IMR-90 (cell line): ENCODE measurements around the gene GMNN. TPM values are rescaled to one million over a fixed set of nuclear protein-coding genes. Genes with fewer than 3 reads are reported as not detected.

Source experiments
- ATAC-seq: fragments of 200-7000 bp; cut with Tn5 transposase; 2 replicates; pipeline ENCODE4 v1.9.1; 2020; ENCODE audit warnings: low read depth, mild to moderate bottlenecking, moderate library complexity
- BruUV-seq: library from RNA; stranded (reverse); fragments of 400-500 nt; replicated peaks from 2 replicates; lab custom pipeline; 2021; lab: Mats Ljungman, UMichigan
- CTCF ChIA-PET: fragments of 300-600 bp; formaldehyde crosslinking; extraction: SDS; loops from one replicate; lab custom pipeline; 2021; ENCODE audit warnings: antibody characterized with exemption; lab: Yijun Ruan, JAX
- POLR2A ChIA-PET: fragments of 300-600 bp; sonication (Branson Sonifier 250); formaldehyde crosslinking; loops from one replicate; lab custom pipeline; 2022; ENCODE audit warnings: antibody characterized with exemption; ENCODE audit not compliant: unreplicated experiment; lab: Charles Lee
- DNase-seq: peaks from one replicate; pipeline ENCODE4 v3.0.0; 2013
- H2AFZ ChIP-seq: replicated peaks from 2 replicates; pipeline ENCODE3; 2013; ENCODE audit warnings: low read length, mild to moderate bottlenecking; ENCODE audit not compliant: poor library complexity
- H2AK5ac ChIP-seq: 2 replicates; pipeline ENCODE4 v1.6.1; 2013; ENCODE audit warnings: low read depth, low read length, inconsistent platforms
- H2AK9ac ChIP-seq: replicated peaks from 2 replicates; pipeline ENCODE3; 2013; ENCODE audit warnings: mild to moderate bottlenecking, low read depth, low read length, moderate library complexity; ENCODE audit not compliant: poor library complexity
- H2BK120ac ChIP-seq: 2 replicates; pipeline ENCODE4 v1.6.1; 2013; ENCODE audit warnings: low read depth, low read length, inconsistent platforms
- H2BK15ac ChIP-seq: 3 replicates; pipeline ENCODE4 v1.6.1; 2013; ENCODE audit warnings: low read depth, low read length, inconsistent platforms
- H2BK20ac ChIP-seq: 2 replicates; pipeline ENCODE4 v1.6.1; 2013; ENCODE audit warnings: low read depth, mild to moderate bottlenecking, inconsistent platforms, low read length, moderate library complexity
- H2BK5ac ChIP-seq: 2 replicates; pipeline ENCODE4 v1.6.1; 2013; ENCODE audit warnings: mild to moderate bottlenecking, low read depth, low read length, inconsistent platforms; ENCODE audit not compliant: poor library complexity, severe bottlenecking
- H3K14ac ChIP-seq: replicated peaks from 2 replicates; pipeline ENCODE4 v1.6.1; 2013; ENCODE audit warnings: low read depth, low read length, inconsistent platforms
- H3K18ac ChIP-seq: 2 replicates; pipeline ENCODE4 v1.6.1; 2013; ENCODE audit warnings: low read depth, low read length, control low read depth
- H3K23ac ChIP-seq: 2 replicates; pipeline ENCODE4 v1.6.1; 2013; ENCODE audit warnings: low read depth, low read length, inconsistent platforms
- H3K27ac ChIP-seq: 2 replicates; pipeline ENCODE4 v1.5.1; 2013; ENCODE audit warnings: mild to moderate bottlenecking, control low read depth, low read length; ENCODE audit not compliant: insufficient read depth
- H3K27me3 ChIP-seq: 2 replicates; pipeline ENCODE4 v1.6.1; 2013; ENCODE audit warnings: low read length; ENCODE audit not compliant: control insufficient read depth, insufficient read depth
- H3K36me3 ChIP-seq: 2 replicates; pipeline ENCODE4 v1.6.1; 2013; ENCODE audit warnings: low read length, mixed read lengths; ENCODE audit not compliant: control insufficient read depth, insufficient read depth
- H3K4ac ChIP-seq: 2 replicates; pipeline ENCODE4 v1.6.1; 2013; ENCODE audit warnings: low read depth, low read length, inconsistent platforms
- H3K4me1 ChIP-seq: 2 replicates; pipeline ENCODE4 v1.6.1; 2013; ENCODE audit warnings: low read length, mixed read lengths; ENCODE audit not compliant: control insufficient read depth, insufficient read depth
- H3K4me2 ChIP-seq: 2 replicates; pipeline ENCODE4 v1.6.1; 2013; ENCODE audit warnings: low read depth, mild to moderate bottlenecking, control low read depth, low read length, moderate library complexity
- H3K4me3 ChIP-seq: 2 replicates; pipeline ENCODE4 v1.5.1; 2013; ENCODE audit warnings: low read depth, mild to moderate bottlenecking, control low read depth, low read length, moderate library complexity; ENCODE audit not compliant: insufficient read depth
- H3K56ac ChIP-seq: 2 replicates; pipeline ENCODE4 v1.6.1; 2013; ENCODE audit warnings: low read length, inconsistent platforms; ENCODE audit not compliant: insufficient read depth; ENCODE audit errors: extremely low read depth
- H3K79me1 ChIP-seq, 2 experiments: 2 replicates each; pipeline ENCODE4 v1.6.1; 2013; ENCODE audit warnings: low read length in 2 of 2, inconsistent platforms in 1 of 2, low read depth in 1 of 2
- H3K9ac ChIP-seq: 2 replicates; pipeline ENCODE4 v1.6.1; 2013; ENCODE audit warnings: low read depth, low read length, control low read depth
- H3K9me1 ChIP-seq: 2 replicates; pipeline ENCODE4 v1.6.1; 2013; ENCODE audit warnings: low read length, inconsistent platforms; ENCODE audit not compliant: insufficient read depth
- H3K9me3 ChIP-seq: 2 replicates; pipeline ENCODE4 v1.6.1; 2013; ENCODE audit warnings: low read length; ENCODE audit not compliant: control insufficient read depth, insufficient read depth
- H4K20me1 ChIP-seq: 2 replicates; pipeline ENCODE4 v1.6.1; 2013; ENCODE audit warnings: low read length, inconsistent platforms; ENCODE audit not compliant: insufficient read depth
- H4K5ac ChIP-seq: 2 replicates; pipeline ENCODE4 v1.6.1; 2013; ENCODE audit warnings: mild to moderate bottlenecking, low read depth, low read length, control low read depth
- H4K8ac ChIP-seq, 2 experiments: 2 replicates each; pipeline ENCODE4 v1.6.1; 2013; ENCODE audit warnings: low read depth in 2 of 2, low read length in 2 of 2, control low read depth in 1 of 2, inconsistent platforms in 1 of 2
- H4K91ac ChIP-seq: 2 replicates; pipeline ENCODE4 v1.6.1; 2013; ENCODE audit warnings: low read depth, low read length, inconsistent platforms; ENCODE audit not compliant: insufficient read depth
- CEBPB ChIP-seq: IDR thresholded peaks from 2 replicates; pipeline ENCODE4 v1.6.1; 2012; ENCODE audit warnings: low read depth, low read length, improper control_type of control experiment
- CHD1 ChIP-seq: IDR thresholded peaks from 2 replicates; pipeline ENCODE4 v1.6.1; 2012; ENCODE audit warnings: low read depth, low read length, improper control_type of control experiment
- MAZ ChIP-seq: IDR thresholded peaks from 2 replicates; pipeline ENCODE4 v1.6.1; 2012; ENCODE audit warnings: low read depth, mild to moderate bottlenecking, low read length, improper control_type of control experiment, moderate library complexity, borderline replicate concordance
- RAD21 ChIP-seq: IDR thresholded peaks from 2 replicates; pipeline ENCODE4 v1.6.1; 2012; ENCODE audit warnings: low read length, improper control_type of control experiment
- WGBS, 2 experiments: methylation state at CpG; one replicate each; pipeline versions ENCODE4 v1.1.5 to v1.1.7; 2013; ENCODE audit warnings: missing lambda C conversion rate in 2 of 2; ENCODE audit not compliant: insufficient read length in 1 of 2; ENCODE audit errors: extremely low coverage in 2 of 2; 5-methylcytosine and 5-hydroxymethylcytosine counted together
- dilution Hi-C: fragments of 300-500 bp; cut with HindIII; formaldehyde crosslinking; loops from one replicate; pipeline ENCODE4 v1.14.3; 2018; ENCODE audit warnings: low sequenced_read_pairs; ENCODE audit not compliant: unreplicated experiment
- in situ Hi-C: fragments of 300-500 bp; cut with MboI; formaldehyde crosslinking; loops from 3 replicates; pipeline ENCODE4 v1.14.3; 2019; ENCODE audit warnings: low sequenced_read_pairs, inconsistent platforms, mixed read lengths
- intact Hi-C: fragments of 100-400 bp; cut with micrococcal nuclease; formaldehyde crosslinking; loops from 2 replicates; pipeline ENCODE4 v1.10.0; 2022
- polyA plus RNA-seq, 3 experiments: library from polyadenylated mRNA; depleted of rRNA; stranded (reverse); fragments of >200 nt; gene quantifications; 2 replicates each; pipeline ENCODE4 v1.2.3, GENCODE V29; 2012; ENCODE audit warnings: low replicate concordance in 1 of 3
- total RNA-seq: library from RNA; depleted of rRNA; stranded (reverse); fragments of >200 nt; gene quantifications from 2 replicates; pipeline ENCODE4 v1.2.3, GENCODE V29; 2012
- TF ChIP-seq, protein P1 (sequence below): fragments of 150-350 bp; IDR thresholded peaks from 2 replicates; pipeline ENCODE4 v1.6.1; 2017; ENCODE audit warnings: mild to moderate bottlenecking, antibody characterized with exemption, low read length, low read depth
- TF ChIP-seq, protein P2 (sequence below): conservative IDR thresholded peaks from 2 replicates; pipeline ENCODE4 v1.5.1; 2012; ENCODE audit warnings: mild to moderate bottlenecking, low read depth, low read length, improper control_type of control experiment
- TF ChIP-seq, protein P3 (sequence below): fragments of 150-350 bp; IDR thresholded peaks from 2 replicates; pipeline ENCODE4 v1.6.1; 2016; ENCODE audit warnings: low read depth, mild to moderate bottlenecking, low read length, moderate library complexity, borderline replicate concordance

The GMNN gene
- total and polyA plus RNA-seq, 2 of the 4 experiments (the other 2 are of a cell fraction): 19.7 to 22.2 TPM

DNA sequence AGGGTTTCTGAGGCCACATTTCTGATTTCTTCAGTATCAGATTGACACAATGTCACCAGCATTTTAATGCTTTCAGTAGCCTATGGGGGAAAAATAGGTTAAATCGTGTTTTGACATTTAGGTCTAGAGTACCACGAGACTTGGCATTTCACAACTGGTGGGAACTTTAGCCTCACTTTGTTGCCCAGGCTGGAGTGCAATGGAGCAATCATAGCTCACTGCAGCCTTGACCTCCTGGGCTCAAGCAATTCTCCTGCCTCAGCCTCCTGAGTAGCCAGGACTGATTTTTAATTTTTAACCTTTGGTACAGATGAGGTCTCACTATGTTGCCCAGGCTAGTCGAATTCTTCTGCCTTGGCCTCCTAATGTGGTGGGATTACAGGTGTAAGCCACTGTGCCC, 35.0 kb downstream of the GMNN start:
- no peaks in the 10 kb centered on the region for H3K79me1 ChIP-seq
- ChIA-PET POLR2A (no interaction called here), CTCF (no interaction called here)
- dilution Hi-C loops: no loop called here
- H3K4me3 ChIP-seq: no peak overlapping the region
- H3K56ac ChIP-seq: no peak overlapping the region
- no peaks in the 10 kb centered on the region for H3K27me3 ChIP-seq
- no peak overlapping the region for H3K23ac ChIP-seq
- no peak overlapping the region for H2BK120ac ChIP-seq
- no peak overlapping the region for H3K14ac ChIP-seq
- H2BK15ac ChIP-seq: no peak overlapping the region
- no peak overlapping the region for H2AFZ ChIP-seq
- H3K27ac ChIP-seq: no peak overlapping the region
- no peak overlapping the region for H2AK9ac ChIP-seq
- WGBS, 2 experiments: no CpG with 5 or more reads among the region's 3 CpGs
- H3K4me1 ChIP-seq: peaks cover 2% of the 10 kb centered on the region
- no TSS peak for BruUV-seq
- no peak overlapping the region for H4K5ac ChIP-seq
- no peak overlapping the region for H4K91ac ChIP-seq
- TF ChIP-seq MAZ (no peak), CEBPB (no peak), RAD21 (no peak), CHD1 (no peak)
- TF ChIP-seq, protein P1, sequence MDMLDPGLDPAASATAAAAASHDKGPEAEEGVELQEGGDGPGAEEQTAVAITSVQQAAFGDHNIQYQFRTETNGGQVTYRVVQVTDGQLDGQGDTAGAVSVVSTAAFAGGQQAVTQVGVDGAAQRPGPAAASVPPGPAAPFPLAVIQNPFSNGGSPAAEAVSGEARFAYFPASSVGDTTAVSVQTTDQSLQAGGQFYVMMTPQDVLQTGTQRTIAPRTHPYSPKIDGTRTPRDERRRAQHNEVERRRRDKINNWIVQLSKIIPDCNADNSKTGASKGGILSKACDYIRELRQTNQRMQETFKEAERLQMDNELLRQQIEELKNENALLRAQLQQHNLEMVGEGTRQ: no peak
- TF ChIP-seq, protein P2, sequence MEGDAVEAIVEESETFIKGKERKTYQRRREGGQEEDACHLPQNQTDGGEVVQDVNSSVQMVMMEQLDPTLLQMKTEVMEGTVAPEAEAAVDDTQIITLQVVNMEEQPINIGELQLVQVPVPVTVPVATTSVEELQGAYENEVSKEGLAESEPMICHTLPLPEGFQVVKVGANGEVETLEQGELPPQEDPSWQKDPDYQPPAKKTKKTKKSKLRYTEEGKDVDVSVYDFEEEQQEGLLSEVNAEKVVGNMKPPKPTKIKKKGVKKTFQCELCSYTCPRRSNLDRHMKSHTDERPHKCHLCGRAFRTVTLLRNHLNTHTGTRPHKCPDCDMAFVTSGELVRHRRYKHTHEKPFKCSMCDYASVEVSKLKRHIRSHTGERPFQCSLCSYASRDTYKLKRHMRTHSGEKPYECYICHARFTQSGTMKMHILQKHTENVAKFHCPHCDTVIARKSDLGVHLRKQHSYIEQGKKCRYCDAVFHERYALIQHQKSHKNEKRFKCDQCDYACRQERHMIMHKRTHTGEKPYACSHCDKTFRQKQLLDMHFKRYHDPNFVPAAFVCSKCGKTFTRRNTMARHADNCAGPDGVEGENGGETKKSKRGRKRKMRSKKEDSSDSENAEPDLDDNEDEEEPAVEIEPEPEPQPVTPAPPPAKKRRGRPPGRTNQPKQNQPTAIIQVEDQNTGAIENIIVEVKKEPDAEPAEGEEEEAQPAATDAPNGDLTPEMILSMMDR: no peak
- TF ChIP-seq, protein P3, sequence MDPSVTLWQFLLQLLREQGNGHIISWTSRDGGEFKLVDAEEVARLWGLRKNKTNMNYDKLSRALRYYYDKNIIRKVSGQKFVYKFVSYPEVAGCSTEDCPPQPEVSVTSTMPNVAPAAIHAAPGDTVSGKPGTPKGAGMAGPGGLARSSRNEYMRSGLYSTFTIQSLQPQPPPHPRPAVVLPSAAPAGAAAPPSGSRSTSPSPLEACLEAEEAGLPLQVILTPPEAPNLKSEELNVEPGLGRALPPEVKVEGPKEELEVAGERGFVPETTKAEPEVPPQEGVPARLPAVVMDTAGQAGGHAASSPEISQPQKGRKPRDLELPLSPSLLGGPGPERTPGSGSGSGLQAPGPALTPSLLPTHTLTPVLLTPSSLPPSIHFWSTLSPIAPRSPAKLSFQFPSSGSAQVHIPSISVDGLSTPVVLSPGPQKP: no peak
- H3K4ac ChIP-seq: no peak overlapping the region
- intact Hi-C loops: no loop called here
- in situ Hi-C loops: no loop called here
- H3K9ac ChIP-seq: no peak overlapping the region
- no peak overlapping the region for H4K8ac ChIP-seq
- H3K4me2 ChIP-seq: no peak overlapping the region
- peaks cover 13% of the 10 kb centered on the region for H3K36me3 ChIP-seq
- no peak overlapping the region for H2AK5ac ChIP-seq
- H3K9me1 ChIP-seq: no peaks in the 10 kb centered on the region
- H2BK20ac ChIP-seq: no peak overlapping the region
- DNase-seq (no peak), ATAC-seq (no peak)
- no peaks in the 10 kb centered on the region for H3K9me3 ChIP-seq
- no peak overlapping the region for H3K18ac ChIP-seq
- no peaks in the 10 kb centered on the region for H4K20me1 ChIP-seq
- no peak overlapping the region for H2BK5ac ChIP-seq
